NK-92 (cell line): Measurements from ENCODE around the gene CCIN.

Experiments used
- DNase-seq: peaks from one replicate; lab custom pipeline; 2025; ENCODE audit not compliant: unreplicated experiment; lab: John Stamatoyannopoulos, UW

CCIN gene

DNA sequence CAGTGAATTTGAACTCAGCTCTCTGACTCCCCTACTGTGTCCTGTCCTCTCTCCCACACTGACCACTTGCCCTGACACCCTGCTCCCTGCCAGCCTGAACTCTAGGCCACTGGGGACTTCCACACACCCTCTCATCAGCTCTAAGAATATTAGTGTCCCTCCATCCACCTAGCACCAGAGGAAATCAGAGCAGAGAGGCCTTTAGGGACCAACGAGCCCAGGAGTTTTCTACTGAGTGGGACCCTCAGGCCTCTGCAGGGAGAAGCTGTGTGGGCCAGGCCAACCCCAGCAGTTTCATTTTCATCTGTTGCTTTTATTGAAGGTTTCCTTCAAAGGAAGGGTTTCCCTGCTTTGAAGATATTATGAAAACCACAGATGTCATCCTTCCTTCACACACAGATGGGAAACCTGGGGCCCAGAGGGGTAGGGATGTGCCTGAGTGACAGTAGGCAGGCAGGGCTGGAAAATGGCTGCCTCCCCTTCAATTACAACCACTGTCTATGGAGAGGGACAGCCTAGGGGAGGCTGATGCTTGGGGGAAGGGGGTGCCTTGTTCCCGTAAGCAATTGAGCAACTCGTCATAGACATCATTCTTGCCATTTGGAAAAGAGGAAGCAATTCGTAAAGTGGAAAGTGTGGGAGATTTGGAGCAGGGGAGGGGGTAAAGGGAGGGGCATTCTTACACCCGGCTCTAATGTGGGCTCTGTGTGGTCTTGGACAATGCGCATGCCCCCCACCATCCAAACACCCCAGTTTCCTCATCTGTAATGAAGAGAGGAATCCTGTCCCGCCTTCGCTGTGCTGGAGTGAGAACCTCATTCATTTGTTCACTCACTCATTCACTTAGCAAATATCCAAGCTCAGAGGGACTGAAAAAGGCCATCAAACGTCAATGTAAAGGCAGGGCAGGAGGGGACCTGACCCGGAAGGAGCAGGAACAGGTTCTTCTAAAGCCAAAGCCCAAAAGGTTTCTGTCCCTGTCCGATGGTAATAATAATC is 28.8 kb upstream of the CCIN start:
- no peak for DNase-seq

DNA sequence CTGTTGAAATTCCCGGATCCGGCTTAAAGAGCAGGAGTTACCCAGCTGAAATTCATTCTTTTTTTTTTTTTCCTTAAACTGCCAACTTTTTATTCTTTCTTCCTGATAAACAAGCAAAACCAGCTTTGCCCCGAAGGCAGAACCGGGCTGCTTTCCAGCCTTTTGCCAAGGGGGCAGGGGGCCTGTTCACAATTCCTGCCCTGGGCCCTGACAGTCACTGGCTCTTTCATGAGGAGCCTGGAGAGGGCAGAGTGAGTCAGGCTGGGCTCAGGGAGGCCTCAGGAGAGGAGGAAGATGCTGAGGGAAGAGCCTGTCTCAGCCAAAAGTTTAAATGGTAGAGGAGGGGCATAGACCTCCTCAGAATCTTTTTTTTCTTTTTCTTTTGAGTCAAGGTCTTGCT is 27.9 kb upstream of the CCIN start:
- DNase-seq, result no peak

DNA sequence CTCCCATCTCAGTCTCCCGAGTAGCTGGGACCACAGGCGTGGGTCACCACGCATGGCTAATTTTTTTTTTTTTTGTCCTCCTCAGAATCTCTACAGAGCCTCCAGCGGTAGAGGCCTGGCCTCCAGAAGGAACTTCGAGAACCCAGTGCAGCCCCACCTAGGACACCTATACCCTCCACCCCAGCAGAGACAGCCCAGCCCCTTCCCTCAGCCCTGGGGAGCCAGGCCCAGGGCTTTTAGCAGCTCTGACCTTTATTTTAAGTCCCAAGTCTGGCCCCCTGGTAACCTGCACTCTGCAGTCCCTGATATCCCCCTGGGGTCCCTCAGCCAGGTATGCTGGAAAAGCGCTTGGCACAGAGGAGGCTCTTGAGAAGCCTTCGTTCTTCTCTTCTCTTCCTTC is 27.4 kb upstream of the CCIN start:
- DNase-seq, result no peak

DNA sequence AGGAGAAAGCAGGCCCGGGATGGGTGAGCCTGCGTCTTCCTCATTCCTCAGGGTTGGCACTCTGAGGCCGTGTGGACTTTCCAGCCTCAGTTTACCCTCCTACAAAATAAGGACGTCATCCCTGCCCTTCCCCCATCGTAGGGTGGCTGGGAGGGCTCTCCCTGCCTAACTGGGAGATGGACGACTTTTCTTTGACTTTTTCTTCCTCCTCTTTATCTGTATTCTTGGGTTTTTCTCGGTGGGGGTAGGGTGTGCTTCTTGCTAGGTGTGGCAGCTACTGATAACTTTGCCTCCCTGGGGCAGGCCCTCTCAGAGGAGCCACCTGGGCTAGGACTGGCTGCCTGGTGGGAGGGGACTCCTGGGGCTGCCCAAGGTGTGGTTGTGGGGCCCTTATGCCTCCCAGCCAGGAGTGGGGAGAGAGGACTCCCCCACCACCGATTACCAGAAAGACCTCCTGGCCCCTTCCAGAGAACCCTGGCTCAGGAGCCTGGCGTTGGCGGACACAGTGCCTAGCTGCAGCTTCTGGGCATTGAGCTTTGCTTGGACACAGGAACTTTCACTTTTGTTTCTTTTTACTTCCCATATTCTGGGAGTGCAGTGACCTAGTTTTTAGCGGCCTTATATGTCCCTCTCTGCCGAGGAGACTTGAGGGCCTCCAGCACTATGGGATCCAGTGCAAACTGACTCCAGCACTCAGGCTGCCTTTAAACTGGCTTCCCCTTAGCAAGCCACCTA is 26.5 kb upstream of the CCIN start:
- no peak for DNase-seq

DNA sequence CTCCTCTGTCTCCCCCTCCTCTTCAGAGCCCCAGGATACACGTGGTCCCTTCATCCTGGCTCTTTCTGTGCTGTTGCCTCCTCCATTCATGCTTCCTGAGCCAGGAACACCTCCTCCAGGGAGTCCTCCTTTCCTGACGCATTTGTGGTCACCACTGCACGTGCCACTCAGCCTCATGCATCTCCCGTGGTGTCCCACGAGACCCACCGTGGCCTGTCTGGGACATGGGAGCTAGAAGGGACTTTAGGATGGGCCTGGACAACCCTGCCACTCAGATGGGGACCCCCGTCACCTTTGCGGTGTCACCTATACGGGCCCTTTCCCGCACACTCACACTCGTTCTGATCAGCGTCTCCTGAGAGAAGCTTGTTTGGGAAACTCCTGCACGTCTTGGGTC is 25.9 kb upstream of the CCIN start:
- DNase-seq, result no peak

DNA sequence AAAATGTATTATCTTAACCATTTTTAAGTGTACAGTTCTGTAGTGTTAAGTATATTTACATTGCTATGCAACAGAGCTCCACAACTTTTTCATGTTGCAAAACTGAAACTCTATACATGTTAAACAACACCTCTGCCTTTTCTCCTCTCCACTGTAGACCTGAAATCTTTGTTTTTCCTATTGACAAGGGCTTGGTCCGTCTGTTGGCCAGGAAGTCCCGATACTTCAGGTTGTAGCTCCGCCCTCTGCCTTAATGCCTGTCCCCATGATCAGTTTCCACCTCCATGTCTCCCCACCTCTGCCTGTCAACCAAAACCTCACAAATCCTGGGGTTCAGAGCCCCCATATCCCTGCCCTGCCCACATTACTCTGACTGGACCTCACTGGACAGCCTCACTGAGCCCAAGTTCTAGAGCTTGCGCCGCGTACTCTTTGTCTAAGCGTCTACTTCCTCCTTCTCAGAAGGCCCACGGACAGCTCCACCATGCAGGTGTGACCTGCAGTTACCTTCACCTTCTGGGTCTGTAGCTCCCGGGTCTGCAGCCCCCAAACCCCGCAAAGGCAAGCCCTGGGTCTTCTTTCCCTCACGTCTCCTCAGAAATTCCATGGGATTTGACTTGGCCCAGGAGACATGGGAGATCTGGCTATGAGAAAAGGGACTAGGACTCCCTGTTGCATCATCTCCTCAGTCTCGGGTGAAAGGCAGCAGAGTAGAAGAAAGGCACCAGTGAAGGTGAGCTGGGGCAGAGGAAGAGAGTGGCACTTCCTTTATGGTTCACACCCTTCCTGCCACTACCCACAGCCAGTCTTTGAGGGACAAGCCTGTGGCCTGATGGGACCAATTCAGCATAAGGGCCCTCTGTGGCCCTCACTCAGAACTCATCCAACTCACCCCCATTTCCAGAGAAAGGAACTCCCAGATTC is 24.6 kb upstream of the CCIN start:
- no peak for DNase-seq

DNA sequence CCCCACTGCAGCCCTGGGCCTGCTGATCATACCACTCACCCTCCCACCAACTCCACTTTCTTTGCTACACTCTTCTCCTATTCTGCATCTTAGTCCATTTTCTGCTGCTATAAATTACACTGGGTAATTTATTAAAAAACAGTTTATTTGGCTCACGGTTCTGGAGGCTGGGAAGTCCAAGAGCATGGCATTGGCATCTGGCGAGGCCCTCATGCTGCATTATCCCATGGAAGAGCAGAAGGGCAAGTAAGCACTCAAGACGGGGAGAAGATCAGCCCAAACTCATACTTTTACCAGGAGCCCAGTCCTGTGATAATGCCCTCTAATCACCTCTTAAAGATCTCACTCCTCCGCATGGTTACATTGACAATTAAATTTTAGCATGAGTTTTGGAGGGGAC is 23.2 kb upstream of the CCIN start:
- DNase-seq, result no peak

DNA sequence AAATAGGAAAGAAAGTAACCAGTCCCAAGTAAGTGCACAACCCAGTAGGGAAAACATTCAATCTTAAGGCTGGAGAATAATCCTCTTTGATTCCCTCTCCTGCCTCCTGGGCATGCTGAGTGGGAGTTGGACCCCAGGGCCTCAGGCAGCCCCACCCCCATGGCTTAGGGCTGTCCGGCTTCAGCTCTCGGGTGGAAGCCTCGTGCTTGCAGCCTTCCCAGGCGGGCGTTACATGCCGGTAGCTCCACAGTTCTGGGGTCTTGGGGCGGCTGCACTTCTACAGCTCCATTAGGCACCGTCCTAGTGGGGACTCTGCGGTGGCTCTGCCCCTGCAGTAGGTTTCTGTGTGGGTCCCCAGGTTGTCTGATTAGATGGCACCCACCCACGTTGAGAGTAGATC is 22.5 kb upstream of the CCIN start:
- DNase-seq, result no peak

DNA sequence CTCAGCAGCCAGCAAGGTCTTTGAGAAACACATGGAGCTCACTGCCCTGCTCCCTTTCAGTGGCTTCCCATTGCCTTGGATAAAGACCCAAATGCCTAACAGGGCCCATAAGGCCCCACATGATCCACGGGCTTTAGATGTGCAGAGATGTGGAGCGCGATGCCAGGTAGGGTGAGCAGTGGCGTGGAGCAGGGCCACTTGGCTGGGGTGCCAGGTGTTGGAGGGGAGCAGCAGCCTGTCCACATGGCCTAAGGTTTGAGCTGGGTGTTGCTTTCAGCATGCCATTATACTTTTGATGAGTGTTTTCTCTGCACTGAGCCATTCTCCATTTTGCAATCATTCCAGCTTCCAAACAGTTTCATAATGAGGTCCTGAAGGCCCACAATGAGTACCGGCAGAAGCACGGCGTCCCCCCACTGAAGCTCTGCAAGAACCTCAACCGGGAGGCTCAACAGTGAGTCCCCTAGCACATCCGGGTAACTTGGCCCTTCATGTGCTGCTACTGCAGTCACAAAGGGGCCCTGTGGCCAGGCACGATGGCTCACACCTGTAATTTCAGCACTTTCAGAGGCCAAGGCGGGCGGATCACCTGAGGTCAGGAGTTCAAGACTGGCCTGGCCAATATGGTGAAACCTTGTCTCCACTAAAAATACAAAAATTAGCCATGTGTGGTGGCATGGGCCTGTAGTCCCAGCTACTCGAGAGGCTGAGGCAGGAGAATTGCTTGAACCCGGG is 21.6 kb upstream of the CCIN start:
- no peak for DNase-seq

DNA sequence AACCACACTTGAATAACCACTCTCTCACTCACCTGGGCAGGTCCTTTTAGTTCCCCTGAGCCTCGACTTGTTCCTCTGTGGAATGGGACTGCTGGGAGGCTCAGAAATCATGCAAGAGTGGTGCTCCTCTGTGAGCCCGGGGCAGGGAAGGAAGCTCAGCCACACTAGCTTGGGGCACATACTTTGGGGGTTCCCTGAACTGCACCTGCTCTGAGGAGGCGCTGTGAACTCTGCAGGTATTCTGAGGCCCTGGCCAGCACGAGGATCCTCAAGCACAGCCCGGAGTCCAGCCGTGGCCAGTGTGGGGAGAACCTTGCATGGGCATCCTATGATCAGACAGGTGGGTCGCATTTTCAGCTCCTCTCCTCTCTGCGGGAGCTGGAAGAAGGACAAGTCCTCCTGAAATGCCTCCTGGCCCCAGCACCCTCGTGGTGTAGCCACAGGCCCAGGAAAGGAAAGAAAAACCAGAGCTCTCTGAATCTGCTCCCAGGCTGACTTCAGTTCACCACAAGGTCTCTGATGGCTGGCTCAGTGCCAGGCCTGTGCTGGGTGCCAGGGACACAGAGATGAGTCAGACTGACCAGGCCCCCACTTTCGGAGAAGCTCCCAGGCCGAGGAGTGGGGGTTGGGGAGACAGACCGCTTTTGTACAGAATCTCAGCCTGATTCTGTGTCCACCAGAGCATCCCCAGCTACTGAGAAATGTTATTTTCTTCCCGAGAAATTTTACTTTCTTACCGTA is 20.7 kb upstream of the CCIN start:
- DNase-seq, result no peak

DNA sequence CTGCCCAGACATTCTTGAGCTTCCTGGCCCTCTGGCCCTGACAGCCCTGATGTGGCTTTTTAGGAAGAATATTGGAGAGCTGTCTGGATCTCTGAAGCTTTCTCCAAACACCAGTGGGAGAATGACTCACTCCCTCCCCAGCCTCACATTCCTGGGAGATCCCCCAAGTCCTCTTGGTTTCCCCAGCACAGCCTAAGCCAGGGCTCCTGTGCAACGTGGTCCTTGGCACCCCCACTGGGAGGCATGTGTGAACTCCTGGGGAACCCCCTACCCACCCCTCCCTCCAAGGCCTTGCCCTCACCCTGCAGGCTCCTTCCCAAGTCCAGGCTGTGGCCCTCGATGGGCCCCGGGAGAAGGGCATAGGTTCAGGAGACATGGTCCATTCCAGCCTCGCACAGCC is 20.0 kb upstream of the CCIN start:
- no peak for DNase-seq

DNA sequence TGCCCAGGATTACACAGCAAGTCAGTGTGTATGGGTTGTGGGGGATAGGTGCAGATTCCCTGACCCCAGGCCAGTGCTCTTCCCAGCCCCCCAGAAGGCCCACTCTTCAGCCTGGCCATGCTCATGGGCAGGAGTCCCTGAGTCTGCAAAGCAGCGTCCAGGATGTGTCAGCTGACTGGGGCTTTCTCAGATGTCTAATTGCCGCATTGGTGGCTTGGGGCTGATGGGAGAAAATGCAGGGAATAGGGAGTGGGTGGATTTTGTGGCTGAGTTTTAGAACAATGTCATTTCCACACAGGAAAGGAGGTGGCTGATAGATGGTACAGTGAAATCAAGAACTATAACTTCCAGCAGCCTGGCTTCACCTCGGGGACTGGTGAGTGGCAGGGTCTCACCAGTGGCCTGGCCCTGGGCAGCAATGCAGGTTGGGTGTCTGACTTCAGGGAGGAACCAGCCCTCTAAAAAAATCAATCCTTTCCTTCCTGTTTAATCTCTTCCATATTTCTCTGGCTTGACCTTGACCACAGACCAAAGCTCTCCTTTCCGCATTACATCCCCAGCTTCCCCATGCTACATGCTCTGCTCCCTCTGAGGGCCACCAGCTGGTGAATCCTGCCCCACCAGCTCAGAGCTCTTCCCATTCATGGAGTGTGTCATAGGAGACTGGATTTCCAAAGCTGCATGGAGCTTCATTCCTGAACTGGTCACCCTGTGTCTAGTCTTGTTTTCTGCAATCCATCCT is 18.4 kb upstream of the CCIN start:
- DNase-seq, result no peak

DNA sequence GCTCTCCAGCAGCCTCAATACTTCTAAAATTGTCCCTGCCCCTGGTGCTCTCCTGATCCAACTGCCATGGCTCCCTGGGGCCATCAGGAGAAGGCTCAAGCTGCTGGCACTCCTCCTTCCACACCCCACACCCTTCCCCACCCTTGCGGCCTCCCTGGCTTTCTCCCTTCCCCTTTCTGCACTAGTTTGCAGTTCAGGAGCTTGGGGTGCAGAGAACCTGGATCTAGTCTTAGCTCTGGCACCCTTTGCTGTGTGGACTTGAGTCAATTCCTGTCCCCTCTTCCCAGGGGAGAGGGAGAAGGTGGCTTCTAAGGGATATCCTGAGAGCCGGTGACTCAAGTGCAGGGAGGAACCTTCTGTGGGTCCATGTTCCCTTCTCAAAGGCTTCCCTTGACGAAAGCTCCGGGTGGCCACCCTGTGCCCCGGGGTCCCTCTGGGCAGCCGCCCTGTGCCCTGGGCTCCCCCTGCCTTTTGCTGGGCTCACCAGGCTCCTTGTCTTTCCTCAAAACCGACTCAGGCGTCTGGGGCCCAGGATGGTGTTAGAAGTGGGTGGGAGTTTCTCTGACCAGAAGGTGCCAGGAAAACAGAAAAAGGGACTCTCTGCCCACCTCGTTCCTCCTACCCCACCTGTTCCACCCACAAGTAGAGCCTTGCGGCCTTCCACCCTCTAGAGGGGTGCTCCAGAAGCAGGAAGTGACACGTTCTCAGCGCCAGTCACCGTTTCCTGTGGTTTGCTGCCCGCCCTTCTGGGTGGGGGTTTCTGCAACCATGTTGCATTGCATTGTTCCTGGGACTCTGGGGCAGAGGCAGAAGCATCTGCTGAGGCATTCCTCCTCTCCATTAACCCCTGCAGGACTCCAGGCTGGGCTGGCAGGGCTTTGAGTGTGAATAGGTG is 17.6 kb upstream of the CCIN start:
- peak; percentile 49 for DNase-seq

DNA sequence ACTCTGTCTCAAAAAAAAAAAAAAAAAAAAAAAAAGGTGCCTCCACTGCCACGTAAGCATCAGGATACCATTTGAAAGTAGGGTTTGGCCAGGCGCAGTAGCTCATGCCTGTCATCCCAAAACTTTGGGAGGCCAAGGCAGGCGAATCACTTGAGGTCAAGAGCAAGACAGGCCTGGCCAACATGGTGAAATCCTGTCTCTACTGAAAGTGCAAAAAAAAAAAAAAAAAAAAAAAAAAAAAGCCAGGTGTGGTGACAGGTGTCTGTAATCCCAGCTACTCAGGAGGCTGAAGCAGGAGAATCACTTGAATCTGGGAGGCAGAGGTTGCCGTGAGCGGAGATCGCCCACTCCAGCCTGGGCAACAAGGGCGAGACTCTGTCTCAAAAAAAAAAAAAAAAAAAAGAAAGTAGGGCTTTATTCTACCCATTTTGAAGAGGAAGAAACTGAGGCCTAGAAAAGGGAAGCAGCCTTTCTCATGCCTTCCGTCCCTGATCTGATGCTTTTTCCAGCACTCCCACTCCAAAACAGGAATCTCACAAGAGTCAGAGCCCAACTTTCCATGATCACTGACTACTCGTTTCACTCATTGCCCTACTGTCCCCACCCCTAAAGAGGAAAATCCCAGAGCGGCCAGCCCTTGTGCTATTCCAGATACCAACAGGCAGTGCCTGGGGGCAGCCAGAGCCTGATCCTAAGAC is 16.3 kb upstream of the CCIN start:
- DNase-seq, result no peak

DNA sequence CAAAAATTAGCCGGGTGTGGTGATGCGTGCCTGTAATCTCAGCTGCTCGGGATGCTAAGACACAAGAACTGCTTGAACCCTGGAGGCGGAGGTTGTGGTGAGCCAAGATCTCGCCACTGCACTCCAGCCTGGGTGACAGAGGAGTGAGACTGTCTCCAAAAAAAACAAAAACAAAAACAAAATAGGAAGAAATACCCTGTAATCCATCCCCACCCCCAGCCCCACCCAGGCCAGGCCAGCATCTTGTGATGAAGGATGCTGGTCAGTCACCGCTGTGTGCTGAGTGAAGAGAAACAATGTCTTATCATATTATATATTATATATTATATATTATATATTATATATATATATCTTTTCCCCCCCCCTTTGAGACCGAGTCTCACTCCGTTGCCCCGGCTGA is 15.4 kb upstream of the CCIN start:
- no peak for DNase-seq

DNA sequence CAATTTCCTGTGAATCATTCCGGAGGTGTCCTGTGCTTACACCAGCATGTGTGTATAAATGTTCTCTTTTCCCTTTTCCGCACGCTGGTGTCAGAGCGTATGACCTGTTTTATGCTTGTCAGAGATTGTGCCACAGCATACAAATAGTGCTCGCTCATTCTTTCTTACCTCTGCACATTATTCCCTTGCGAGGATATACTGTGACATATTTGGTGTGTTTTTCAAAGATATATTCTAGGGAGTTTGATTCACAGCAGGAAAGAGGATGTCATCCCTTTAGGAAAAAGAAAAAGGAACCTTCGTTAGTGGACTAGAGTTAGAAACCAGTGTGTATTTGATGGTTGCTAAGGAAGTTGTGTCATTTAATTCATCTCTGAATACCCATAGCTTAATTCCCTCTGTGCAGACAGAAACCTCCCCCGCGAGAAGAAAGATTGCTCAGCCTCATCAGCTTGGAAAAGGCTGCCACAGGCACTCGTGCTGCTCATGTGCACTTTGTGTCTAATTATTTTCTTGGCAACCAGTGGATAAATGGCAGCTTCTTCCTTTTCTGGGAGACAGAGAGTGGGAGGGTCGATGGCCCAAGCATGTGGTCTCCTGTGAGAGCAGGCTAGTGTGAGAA is 14.7 kb upstream of the CCIN start:
- no peak for DNase-seq

DNA sequence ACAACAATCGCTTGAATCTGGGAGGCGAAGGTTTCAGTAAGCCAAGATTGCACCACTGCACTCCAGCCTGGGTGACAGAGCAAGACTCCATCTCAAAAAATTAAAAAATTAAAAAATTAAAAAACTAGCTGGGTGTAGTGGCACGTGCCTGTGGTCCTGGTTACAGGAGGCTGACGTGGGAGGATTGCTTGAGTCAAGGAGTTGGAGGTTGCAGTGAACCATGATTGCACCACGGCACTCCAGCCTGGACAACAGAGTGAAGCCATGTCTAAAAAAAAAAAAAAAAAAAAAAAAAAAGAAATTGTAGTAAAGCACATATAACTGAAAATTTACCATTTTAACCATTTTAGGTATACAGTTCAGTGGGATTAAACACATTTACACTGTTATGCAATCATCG is 13.1 kb upstream of the CCIN start:
- DNase-seq, result no peak
